Measurements from ENCODE around the gene RGS9.
"Not testable (repeated sequence)": the region's sequence is repeated elsewhere in the genome, so short reads cannot be mapped to it uniquely, and the experiment has no call there.

RGS9 gene

DNA sequence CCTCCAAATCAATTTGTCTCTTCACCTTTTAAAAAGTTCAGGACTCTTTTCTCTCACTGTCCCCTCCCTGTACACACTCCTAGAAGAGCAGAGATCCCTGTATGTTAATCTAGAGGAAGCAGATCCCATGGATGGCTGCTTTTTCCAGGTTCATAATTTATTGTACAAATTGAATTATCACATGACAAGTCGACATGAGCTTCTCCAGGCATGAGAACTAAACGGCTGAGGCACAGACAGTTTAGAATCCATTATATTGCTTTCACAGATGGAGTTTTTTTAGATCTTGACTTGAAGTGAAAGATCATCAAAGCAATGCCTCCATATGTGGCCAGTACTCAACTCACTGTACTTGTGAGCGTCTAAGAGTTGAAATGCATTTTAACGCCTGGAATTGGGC, 47.9 kb downstream of the RGS9 start:
- no peak for DNase-seq

DNA sequence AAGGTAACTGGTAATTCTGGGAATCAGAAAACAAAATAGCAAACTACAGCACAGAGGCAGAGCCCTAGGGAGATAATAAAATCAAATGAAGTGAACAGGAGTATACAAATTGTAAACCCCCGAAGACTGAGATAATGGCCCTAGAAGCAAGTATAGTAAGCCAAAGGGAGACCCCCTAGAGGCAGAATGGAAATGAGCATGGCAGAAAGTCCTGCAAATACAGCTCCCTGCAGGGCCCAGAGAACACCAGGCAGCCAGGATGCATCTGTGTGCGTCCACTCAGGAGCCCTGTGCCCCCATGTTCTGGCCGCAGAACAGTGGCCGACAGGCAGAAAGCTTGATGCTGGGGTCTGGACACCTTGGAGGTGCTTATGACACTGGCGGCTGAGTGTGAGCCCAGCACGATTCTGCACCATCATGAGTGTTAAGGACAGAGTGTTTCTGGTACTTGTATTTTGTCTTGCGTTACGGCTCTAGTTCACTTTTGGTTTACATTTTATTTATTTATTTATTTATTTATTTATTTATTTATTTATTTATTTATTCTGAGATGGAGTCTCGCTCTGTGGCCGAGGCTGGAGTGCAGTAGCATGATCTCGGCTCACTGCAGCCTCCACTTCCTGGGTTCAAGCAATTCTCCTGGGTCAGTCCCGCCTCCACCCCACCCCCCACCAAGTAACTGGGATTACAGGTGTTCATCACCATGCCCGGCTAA, 48.7 kb downstream of the RGS9 start:
- no peak for DNase-seq

DNA sequence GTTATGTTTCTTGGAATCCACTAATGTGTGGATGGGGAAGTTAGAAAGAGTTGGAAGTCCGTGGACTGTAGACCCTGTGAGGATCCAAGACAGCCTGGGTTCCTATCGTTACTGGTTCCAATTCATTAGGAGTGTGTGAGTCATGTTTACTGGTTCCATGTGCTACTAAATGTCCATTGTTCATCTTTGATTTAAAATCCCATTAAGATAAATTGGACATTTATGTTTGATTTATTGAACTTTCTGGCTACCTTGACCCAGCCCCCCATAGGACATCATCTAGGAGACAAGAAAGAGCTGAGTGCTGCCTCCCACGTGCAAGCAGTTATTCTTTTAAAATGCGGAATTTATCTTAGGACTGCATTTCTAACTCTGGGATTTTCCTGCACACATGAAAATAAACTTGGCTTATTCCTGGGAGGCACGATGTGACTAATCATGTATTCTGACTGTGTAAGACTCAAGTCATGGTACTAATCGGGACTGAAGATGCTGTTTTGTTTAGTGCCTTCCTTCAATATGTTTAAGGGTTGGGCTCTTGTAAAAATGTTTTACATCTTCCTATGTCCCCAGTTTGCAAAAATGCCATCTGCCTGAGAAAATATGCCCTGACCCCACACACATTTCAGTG, 53.4 kb downstream of the RGS9 start:
- no peak for DNase-seq

DNA sequence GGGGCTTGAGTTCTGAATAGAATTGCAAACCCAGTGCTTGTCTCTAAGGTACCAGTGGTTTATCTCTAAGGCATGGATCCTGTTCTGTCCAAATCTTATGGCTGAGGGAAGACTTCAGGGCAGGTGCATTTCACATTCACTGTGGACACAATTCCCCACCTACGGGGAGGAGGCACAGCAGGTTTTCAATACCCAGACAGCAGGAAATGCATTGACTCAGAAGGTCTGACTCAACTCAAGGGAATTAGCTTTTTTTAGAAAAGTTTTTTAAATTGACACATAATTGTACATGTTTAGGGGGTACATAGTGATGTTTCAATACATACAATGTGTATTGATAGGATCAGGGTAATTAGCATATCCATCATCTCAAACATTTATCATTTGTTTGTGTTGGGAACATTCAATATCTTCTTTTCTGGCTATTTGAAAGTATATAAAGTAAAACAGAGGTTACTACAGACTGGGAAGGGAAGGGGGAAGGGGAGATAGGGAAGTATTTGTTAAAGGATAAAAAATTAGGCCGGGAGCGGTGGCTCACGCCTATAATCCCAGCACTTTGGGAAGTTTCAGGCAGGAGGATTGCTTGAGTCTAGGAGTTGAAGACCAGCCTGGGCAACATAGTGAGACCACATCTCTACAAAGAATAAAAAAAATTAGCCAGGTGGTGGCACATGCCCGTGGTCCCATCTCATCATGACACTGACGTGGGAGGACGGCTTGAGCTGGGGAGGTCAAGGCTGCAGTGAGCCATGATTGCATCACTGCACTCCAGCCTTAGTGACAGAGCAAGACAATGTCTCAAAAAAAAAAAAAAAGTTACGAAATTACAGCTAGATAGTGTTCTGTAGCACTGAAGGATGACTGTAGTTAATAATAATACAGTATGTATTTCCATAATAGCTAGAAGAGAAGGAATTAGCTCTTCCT, 54.9 kb downstream of the RGS9 start:
- DNase-seq, result no peak

DNA sequence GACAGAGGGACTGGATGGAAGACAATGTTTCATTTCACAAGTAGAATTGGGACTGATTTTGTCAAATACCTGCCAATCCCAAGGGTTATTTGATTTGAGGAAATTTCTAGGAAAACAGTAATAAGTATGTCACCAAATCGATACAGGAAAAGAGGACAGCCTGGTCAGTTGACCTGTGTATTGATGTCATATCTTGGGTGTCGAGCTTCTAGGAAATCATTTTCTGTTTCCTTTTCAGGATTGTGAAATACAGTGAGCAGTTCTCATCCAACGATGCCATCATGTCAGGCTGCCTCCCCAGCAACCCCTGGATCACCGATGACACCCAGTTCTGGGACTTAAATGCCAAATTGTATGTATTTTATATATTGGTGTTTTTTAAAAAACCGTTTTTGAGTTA, 56.1 kb downstream of the RGS9 start:
- no peak for DNase-seq

DNA sequence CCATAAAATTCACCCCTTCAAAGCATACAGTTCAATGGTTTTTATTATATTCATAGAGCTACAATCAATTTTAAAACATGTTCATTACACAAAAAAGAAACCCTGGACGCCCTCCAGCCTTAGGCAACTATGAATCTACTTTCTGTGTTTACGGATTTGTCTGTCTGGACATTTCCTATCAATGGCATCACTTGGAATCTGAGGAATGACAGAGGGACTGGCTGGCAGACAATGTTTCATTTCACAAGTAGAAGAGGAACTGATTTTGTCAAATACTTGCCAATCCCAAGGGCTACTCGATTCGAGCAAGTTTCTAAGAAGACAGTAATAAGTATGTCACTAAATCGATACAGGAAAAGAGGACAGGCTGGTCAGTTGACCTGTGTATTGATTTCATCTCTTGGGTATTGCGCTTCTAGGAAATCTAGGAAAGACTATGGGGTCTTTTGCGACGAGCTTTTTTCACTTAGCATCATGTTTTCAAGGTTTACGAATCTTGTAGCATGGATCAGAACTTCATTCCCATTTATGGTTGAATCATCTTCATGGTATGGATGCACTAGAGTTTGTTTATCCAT, 56.6 kb downstream of the RGS9 start:
- no peak for DNase-seq

DNA sequence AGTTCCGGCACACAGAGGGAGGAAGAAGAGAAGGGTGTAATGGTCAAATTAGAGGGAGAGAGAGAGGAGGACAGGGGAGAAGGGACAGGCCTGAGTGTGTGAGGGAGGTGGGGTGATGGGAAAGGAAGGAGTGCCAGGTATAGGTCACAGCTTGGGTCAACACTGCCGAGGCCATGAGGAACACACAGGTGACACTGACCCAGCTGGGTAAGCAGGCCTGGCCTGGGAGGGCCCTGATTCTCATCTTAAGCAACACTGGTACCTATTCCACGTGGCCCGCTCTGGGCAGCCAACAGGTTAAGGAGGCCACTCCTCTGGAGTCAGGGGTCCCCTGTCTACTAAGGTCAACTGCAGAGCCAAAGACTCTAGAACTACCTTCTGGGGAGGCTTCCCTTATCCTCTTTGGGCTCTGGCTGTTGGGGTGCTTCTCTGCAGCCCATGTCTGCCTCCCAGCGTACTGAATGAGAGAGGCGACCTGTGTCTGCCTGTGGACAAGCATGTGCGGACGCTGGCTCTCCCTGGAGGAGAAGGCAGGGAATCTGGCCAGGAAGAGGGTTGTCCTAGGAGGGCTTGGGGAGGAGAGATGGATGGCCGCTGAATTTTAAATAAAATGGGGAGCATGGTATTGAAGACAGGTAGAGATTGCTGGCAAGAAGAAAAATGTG, 57.6 kb downstream of the RGS9 start:
- no peak for DNase-seq

DNA sequence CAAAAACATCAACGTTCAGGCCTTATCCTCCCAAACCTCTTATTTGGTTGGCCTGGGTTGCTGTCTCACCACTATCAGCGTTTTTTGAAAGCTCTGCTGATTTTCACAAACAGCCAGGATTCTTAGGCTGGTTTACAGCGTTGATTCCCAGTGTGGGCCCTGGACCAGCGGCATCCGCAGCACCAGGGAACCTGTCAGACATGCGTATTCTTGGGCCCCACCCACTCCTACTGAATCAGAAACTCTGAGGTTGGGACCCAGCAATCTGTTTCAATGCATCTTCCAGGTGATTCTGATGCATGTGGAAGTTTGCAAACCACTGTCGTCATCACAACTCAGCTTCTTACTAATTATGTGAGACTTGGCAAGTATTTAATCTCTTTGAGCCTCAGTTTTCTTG, 58.5 kb downstream of the RGS9 start:
- no peak for DNase-seq

DNA sequence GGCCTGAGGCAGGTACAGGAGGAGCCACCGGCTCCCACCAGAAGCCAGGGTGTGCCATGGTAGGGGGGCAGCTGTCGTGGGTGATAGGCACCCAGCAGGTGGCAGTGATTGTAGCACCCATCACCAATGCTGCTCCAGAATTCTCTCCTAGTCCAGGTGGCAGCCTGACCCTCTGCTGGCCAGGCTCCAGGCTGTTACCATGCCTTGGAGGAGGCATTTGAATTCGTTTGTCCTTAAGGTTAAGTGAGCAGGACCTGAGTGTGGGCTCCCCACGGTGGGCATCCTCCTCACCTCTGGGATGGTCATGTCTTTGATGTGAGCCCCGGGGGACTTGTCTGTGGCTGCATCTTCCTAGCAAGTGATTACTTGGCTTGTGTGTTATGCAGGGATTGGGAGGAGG, 59.4 kb downstream of the RGS9 start:
- DNase-seq, result no peak

DNA sequence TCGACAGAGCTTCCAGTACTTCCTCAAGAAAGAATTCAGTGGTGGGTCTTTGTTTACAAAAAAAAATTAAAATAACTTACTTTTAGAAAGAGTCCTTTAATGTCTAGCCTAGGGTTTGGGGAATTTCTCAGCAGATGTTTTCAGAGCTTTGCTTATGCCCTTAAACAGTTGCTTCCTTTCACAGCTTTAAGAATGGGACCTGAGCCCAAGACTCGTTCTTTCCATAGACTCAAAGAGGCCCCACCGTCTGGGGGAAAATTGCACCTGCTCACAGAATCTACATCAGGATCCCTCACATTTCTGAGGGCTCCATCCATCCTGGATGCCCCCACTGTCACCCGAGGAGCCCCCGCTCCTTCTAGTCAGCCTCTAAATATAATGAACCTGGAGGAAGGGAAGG, 60.0 kb downstream of the RGS9 start:
- no peak for DNase-seq

DNA sequence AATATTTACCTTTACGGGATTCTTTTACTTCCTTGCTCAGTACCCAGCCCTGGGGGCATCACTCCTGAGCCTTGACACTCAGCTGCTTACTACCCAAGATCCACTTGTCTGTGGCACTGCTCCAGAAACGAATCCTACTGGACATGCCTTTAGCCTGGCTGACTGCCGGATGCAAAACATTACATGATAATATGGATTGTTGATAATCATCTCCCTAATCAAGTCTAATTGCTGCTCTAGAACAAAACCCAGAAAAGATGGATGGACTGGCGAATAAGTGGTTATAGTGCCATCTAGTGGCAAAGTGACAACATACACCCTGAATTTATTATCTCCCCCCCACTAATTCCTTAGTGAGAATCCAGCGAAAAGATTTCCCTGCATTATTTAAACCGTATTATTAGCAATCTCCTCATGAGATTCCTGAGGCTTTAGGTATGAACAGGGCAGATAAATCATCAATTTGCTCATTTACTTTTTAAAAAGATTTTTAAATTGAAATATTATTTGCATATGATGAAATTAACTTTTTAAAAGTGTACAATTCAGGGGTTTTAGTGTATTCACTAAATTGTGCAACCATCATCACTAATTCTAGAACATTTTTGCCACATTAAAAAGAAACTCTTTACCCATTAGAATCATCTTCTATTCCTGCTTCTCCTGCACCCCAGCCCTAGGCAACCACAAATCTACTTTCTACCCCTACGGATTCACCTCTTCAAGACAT, 61.6 kb downstream of the RGS9 start:
- peak; percentile 3 for DNase-seq

DNA sequence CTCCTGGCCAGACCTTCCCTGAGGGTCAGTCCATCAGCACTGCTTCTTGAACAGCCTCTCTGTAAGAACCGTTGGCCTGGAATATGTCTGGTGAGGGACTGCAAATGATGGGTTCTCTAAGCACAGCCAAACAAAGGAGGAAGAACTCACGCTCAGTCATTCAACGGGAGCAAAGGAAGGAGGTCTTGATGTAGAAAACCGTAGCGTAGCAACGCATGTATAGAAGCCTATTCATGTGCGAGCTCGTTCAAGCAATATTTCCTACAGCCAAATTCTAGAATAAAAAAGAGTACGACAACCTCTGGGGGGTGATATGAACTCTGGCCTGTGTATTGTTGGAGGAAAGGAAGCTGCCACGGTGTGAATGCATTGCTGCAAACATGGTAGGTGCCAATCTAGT, 64.2 kb downstream of the RGS9 start:
- no peak for DNase-seq

DNA sequence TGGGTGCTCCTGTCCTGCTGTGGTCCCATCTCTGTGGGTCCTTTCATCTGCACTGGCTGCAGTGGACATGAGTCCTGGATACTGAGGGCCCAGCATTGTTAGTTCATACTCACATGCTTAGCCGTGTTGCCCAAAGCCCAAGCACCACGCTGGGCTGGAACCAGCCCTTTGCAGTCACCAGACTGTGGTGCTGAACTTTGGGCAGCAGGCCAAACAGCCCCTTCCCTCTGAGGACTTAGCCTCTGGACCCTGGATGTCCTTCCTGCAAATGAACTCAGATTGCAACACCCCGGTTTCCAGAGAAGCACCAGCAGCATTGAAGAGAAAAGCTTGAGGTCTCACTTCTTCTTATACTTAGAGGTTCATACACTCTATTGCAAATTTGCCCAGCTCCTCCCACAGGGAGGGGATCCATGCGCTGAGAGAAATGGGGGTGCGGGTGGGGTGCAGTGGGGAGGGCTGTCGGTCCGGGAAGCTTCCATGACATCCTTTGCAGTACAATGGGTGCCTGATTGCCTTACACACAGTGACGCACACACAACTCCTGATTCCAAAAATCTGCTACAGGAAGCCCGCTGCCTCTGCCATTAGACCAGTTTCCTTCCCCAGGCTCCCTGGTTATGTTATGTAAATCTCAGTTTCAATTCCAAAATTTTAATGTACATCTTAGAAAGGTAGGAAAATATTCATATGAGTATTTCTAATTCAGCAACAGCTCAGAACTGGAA, 65.8 kb downstream of the RGS9 start:
- DNase-seq, result no peak

DNA sequence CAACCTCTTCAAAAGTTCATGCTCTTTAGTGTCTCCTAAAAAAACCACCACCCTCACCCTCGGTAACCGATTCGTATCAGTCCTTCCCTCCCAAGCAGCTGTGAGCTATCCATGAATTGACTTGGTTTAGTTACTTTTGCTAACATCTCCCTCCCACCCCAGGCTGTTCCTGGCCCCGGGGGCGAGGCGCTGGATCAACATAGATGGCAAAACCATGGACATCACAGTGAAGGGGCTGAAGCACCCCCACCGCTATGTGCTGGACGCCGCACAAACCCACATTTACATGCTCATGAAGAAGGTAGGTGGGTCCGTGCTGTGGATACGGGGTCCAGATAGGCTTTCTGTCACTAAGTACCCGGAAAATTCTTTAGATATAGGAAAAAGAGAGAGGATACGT, 66.8 kb downstream of the RGS9 start:
- no peak for DNase-seq

DNA sequence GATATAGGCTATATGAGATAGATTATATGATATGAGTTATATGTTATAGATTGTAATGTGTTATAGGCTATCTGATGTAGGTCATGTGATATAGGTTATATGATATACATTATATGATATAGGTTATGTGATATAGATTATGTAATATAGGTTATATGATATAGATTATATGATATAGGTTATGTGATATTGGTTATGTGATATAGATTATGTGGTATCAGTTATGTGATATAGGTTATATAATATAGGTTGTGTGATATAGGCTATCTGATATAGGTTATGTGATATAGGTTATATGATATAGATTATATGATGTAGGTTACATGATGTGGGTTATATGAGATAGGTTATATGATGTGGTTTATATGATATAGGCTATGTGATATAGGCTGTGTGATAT, 68.5 kb downstream of the RGS9 start:
- no peak for DNase-seq

DNA sequence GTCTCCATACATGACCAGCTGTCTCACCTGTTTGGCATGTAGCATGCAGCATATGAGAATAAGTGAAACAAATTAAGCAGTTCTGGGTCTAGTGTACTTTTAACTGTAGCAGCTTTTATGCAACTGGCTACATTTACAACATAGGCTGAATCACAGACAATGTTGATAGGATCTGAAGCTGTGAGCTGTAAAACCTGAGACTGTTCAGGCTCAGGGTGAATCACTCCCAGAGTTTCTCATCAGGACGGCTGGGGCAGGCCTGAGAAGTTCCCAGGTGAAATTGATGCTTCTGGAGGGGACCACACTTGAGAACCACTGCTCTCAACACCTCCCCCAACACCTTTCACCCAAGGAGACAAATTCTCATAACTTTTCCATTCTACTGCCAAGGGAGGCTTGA, 70.3 kb downstream of the RGS9 start:
- DNase-seq, result not testable (repeated sequence)

DNA sequence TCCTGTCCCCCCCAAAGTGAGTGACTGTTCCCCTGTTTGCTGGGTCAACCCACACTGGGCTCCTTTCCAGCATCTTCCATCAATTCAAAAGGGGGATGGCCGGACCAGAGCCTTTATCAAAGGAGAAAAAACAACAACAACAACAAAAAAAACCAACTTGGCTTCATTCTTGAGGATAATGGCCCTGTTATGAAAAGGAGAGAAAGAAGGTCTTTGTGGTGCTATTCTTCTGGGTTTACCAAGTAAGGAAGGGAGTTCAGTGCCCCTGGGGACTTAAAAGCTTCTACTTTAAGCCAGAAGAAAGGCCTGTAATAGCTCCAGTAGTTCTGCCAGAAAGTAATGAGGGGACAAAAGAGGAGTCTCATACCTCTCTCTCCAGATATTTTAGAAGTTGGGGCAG, 71.5 kb downstream of the RGS9 start:
- DNase-seq, result no peak

DNA sequence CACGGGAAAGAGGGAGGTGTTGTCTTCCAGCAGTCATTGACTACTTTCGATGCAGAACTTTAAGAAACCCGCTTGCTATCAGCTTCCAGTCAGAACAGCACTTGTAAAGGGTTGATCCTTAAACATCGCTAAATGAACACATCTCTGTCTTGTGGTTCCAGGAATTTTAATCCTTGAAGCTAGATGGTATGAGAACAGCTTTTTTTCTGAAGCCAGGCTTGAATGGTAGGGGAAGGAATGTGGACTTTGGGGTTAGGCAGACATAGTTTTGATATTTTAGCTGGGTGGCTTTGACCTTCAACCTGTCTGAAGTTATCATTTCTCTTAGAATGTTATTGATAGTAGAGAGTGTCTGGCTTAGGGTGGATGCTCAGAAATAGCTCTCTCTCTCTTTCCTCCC, 81.1 kb downstream of the RGS9 start:
- DNase-seq, result no peak

DNA sequence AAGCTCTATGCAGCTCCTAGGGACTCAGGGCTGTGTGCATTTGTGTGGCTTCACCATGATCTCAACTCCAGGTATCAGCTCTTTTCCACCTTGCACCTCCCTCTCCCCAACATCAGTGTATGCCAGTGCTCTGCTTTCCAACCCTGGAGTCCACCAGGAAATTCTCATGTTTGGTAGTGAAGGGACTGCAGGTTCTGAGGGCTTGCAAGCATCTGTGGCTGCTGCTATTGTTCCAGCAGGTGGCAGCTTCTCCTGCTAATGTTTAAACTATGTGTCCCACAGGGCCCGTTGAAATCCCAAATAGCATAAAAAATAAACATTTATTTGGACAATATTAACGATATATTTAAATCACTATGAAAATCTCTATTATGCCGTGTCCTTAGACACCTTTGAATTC, 82.0 kb downstream of the RGS9 start:
- DNase-seq, result no peak

DNA sequence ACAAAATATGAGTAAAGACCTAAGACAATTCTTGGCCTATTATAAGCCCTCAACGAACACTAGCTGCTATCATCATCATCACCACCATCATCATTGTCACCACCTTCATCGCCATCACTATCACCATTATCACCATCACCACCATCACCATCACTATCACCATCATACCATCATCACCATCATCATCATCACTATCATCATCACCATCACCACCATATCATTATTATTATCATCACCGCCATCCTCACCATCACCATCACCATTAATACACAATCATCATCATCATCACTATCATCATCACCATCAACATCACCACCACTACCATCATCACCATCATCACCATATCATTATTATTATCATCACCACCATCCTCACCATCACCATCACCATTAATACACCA, 82.5 kb downstream of the RGS9 start:
- no peak for DNase-seq

DNA sequence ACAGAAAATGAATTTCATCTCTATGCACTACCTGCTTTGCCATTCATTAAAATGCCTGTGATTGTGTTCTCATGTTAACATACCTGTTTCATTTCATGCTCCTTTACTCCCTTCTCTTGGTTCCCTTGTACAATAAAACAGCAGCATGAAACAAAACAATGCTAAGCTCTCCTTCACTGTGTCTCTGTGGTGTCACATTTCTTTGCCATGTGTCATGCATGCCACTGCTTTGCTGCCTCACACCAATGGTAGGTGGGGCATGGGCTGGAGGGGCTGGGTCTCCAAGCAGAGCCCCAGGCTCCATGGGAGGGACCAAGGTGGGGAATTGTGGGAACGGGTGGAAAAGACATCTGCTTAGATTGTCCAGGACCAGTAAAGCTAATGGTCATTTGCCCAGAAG, 83.6 kb downstream of the RGS9 start:
- no peak for DNase-seq
